GDM1 (cell line): ENCODE measurements around the gene GATA5.
"Not testable (repeated sequence)": the region's sequence is repeated elsewhere in the genome, so short reads cannot be mapped to it uniquely, and the experiment has no call there.

Experiments
- DNase-seq: peaks from one replicate; lab custom pipeline; 2025; lab: John Stamatoyannopoulos, UW

GATA5 gene

GRCh38 chr20:62429455-62430310, 46.1 kb downstream of the GATA5 start:
- no peak for DNase-seq

GRCh38 chr20:62428396-62429295, 47.1 kb downstream of the GATA5 start:
- DNase-seq: no peak

- DNase-seq: no peak
Measured at GRCh38 chr20:62428002-62428372, 47.8 kb downstream of the GATA5 start.

GRCh38 chr20:62427172-62428001, 48.4 kb downstream of the GATA5 start, which contains the start of gene RBBP8NL:
Gene RBBP8NL (minus strand): TSS chr20:62427539. CDS start chr20:62419647, 7,892 bp downstream.
- no peak for DNase-seq

GRCh38 chr20:62426699-62427131, 49.1 kb downstream of the GATA5 start:
- DNase-seq: no peak

- DNase-seq: not testable (repeated sequence)
Measured at GRCh38 chr20:62426059-62426348, 49.8 kb downstream of the GATA5 start.

GRCh38 chr20:62425281-62426058, 50.3 kb downstream of the GATA5 start:
- no peak for DNase-seq

GRCh38 chr20:62424249-62425107, 51.3 kb downstream of the GATA5 start:
- DNase-seq: no peak

- DNase-seq: no peak
Measured at GRCh38 chr20:62423326-62423706, 52.5 kb downstream of the GATA5 start.

- DNase-seq: no peak
Measured at GRCh38 chr20:62422636-62423325, 53.0 kb downstream of the GATA5 start.

GRCh38 chr20:62421716-62421990, 54.1 kb downstream of the GATA5 start:
- DNase-seq: no peak

- DNase-seq: no peak
Measured at GRCh38 chr20:62420846-62421715, 54.7 kb downstream of the GATA5 start.

GRCh38 chr20:62419759-62420158, 56.0 kb downstream of the GATA5 start:
- DNase-seq: no peak

- no peak for DNase-seq
Measured at GRCh38 chr20:62418709-62419487, 56.9 kb downstream of the GATA5 start.

- no peak for DNase-seq
Measured at GRCh38 chr20:62417981-62418708, 57.6 kb downstream of the GATA5 start.

GRCh38 chr20:62416651-62417637, 58.9 kb downstream of the GATA5 start:
- DNase-seq: no peak
